Panc1 (cell line): ENCODE results near the gene COL3A1.

Source experiments
- POLR2AphosphoS5 ChIP-seq: IDR thresholded peaks from 2 replicates; pipeline ENCODE4 v1.6.1; 2012; ENCODE audit warnings: mild to moderate bottlenecking, low read depth, low read length, moderate library complexity
- REST ChIP-seq, 2 experiments: IDR thresholded peaks; 2 replicates each; pipeline ENCODE4 v1.6.1; 2011 to 2012; ENCODE audit warnings: low read depth in 2 of 2, control low read depth in 1 of 2, low read length in 1 of 2, mild to moderate bottlenecking in 1 of 2, moderate library complexity in 1 of 2; ENCODE audit not compliant: insufficient read depth in 1 of 2
- SIN3A ChIP-seq: IDR thresholded peaks from 2 replicates; pipeline ENCODE4 v1.6.1; 2012; ENCODE audit warnings: low read depth, mild to moderate bottlenecking, low read length, moderate library complexity, borderline replicate concordance; ENCODE audit not compliant: insufficient read depth
- TCF7L2 ChIP-seq: IDR thresholded peaks from 2 replicates; pipeline ENCODE4 v1.6.1; 2011; ENCODE audit warnings: mild to moderate bottlenecking, low read depth, low read length, inconsistent platforms
- TF ChIP-seq, protein P1 (sequence below): fragments of 450-650 bp; IDR thresholded peaks from 2 replicates; pipeline ENCODE4 v1.5.1; 2017; ENCODE audit warnings: mild to moderate bottlenecking

- TF ChIP-seq POLR2AphosphoS5 (no peak), SIN3A (no peak), REST (IDR thresholded peaks at IDR 0.05; ENCODE audit: insufficient read depth in 1 of 2, low read depth in 2 of 2, low read length in 1 of 2) (no peak), TCF7L2 (no peak)
- TF ChIP-seq, protein P1, sequence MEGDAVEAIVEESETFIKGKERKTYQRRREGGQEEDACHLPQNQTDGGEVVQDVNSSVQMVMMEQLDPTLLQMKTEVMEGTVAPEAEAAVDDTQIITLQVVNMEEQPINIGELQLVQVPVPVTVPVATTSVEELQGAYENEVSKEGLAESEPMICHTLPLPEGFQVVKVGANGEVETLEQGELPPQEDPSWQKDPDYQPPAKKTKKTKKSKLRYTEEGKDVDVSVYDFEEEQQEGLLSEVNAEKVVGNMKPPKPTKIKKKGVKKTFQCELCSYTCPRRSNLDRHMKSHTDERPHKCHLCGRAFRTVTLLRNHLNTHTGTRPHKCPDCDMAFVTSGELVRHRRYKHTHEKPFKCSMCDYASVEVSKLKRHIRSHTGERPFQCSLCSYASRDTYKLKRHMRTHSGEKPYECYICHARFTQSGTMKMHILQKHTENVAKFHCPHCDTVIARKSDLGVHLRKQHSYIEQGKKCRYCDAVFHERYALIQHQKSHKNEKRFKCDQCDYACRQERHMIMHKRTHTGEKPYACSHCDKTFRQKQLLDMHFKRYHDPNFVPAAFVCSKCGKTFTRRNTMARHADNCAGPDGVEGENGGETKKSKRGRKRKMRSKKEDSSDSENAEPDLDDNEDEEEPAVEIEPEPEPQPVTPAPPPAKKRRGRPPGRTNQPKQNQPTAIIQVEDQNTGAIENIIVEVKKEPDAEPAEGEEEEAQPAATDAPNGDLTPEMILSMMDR = no peak
These were observed 4.5 kb upstream of the COL3A1 start for GRCh38 chr2:188969651-188970050.
